Fibroblast of peridontal ligament (primary cell): ENCODE data around the gene DRGX.

Source experiments
- DNase-seq: peaks from one replicate; pipeline ENCODE4 v3.0.0-alpha.2; 2010; ENCODE audit errors: extremely low read depth

DRGX gene

DNA sequence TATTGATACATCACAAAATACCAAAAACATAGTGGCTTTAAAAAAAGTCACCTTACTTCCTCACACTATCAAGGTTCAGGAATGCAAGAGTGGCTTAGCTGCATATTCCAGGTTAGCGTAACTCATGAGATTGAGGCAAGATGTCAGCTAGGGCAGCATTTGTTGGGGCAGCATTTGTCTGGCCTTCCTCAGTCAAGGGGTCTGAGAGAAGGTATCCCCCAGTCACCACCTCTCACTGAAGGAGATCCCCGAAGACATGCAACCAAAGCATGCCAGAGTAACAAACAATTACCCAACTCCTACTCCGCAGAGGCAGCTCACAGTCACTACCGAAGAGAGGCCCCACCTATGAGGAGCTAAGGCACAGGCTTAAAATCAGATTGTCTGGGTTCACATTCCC, 48.5 kb downstream of the DRGX start:
- no peak for DNase-seq

DNA sequence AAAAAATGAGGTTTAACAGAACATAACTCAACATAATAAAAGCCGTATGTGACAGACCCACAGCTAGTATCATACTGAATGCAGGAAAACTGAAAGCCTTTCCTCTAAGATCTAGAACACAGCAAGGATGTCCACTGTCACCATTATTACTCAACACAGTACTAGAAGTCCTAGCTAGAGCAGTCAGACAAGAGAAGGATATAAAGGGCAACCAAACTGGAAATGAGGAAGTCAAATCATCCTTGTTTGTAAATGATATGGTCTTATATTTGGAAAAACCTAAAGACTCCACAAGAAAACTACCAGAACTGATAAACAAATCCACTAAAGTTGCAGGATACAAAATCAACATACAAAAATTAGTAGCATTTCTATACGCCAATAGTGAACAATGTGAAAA, 51.0 kb downstream of the DRGX start:
- DNase-seq: no peak

DNA sequence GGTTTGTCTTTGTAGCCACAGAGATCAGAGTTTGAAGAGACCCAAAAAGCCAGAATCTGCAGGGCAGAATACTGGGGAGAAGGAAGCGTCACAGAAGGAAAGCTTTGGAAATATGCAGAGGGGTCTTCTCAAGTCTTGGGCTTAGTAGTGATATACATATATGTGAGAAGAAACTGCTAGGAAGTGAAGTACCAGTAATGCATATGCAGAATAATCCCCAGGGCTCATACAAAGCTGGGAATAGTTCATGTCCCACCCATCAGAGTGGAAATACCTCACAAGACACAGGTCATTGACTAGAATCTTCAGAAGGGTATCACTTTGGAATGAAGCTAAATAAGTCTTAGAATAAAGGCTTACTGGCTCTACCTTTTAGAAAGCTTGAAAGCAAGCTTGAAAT, 57.3 kb downstream of the DRGX start:
- no peak for DNase-seq

DNA sequence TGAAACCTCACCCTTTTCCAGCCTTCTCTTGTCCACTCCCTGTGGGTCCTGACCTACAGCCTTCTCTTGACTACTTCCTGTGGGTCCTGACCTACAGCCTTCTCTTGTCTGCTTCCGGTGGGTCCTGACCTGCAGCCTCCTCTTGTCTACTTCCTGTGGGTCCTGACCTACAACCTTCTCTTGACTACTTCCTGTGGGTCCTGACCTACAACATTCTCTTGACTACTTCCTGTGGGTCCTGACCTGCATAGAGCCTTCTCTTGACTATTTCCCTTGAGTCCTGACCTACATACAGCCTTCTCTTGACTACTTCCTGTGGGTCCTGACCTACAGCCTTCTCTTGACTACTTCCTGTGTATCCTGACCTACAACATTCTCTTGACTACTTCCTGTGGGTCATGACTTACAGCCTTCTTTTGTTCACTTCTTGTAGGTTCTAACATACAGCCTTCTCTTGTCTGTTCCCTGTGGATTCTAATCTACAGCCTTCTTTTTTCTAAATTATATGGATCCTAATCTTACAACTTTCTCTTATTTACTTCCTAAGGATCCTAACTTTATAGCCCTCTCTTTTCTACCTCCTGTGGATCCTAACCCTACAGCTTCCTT, 60.4 kb downstream of the DRGX start:
- no peak for DNase-seq

DNA sequence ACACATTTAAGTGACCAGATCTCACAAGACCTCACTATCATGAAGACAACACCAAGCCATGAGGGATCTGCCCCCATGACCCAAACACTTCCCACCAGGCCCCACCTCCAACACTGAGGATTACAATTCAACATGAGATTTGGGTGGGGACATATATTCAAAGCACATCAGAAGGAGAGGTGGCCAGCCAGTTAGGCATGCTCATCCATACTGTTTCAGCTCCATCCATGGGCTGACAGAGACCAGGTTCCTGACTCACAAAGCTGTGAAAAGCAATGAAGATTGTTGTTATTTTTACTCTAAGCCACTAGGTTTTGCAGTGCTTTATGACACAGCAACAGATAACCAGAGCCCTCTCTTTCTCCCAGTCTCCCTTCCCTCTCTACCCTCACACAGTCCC, 60.9 kb downstream of the DRGX start:
- DNase-seq: no peak

DNA sequence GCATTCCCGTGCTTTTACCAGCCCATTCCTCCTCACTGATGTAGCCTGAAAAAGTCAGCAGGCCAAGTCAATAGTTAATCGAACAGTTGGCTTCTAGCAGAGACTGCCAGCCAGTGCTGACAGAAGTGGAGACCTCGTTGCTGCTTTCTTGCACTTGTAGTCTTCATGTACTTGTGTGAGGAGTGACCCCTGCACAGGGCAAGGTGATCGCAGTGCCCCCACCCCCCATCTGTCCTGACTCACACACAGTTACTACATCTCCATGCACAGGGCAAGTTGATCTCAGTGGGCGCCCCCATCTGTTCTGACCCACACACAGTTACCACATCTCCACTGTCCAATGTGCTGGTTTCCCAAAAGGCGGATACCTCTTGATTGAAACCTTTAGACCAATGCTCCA, 62.7 kb downstream of the DRGX start:
- DNase-seq: no peak

DNA sequence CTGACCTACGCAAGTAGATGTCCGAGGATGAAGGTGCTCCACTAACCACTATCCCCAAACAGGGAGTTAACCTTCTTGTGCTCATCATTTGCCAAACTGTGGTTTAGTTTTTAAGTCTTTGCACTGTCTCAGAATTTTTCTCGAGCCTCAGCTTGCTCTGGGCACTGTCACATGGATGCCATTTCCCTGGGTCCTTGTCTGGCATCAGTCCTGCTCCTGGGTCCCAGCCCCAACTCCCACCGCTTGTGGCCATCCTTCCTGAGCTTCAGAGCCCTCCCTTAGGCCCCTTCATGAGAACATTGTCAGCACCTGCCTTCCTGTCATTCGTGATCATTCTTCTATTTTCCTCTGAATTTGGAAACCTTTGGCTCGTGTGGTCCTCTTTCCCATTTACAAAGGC, 63.1 kb downstream of the DRGX start:
- DNase-seq: no peak

DNA sequence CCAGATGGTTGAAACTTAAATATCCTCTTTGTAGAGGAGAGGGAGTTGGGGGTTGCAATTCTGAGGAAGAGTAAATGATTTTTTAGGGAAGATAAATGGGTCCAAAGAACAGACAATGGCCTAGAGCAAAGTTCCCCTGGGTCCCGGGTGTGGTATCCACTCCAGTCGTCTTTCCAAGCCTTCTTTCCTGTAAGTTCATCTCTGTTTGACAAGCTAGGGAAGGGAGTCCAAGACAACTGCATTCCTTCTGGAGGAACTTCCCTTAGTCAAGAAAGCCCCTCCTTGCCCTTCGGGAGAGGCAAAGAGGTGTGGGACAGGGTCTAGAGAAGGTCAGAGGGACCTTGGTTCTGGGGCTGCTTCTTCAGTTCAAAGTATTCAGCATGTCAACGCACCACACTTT, 63.6 kb downstream of the DRGX start:
- DNase-seq: no peak

DNA sequence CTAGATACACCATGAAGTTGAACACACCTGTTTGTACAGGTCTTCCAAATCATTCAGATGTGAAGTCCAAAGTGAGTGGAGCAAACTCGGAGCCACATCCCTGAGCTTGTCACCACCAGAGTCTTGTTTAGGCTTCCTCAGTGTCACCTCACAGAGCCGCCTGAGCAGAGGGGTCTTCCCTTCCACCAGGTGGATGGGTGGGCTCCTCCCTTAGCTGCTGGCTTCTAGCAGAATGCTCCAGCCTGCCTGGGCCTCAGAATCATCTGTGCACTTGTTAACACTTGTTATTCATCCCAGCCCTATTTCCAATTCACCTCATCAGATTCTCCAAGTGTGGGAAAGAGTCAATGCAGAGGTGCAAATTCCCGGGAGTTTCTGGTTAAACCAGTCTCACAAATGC, 64.5 kb downstream of the DRGX start:
- DNase-seq: no peak

DNA sequence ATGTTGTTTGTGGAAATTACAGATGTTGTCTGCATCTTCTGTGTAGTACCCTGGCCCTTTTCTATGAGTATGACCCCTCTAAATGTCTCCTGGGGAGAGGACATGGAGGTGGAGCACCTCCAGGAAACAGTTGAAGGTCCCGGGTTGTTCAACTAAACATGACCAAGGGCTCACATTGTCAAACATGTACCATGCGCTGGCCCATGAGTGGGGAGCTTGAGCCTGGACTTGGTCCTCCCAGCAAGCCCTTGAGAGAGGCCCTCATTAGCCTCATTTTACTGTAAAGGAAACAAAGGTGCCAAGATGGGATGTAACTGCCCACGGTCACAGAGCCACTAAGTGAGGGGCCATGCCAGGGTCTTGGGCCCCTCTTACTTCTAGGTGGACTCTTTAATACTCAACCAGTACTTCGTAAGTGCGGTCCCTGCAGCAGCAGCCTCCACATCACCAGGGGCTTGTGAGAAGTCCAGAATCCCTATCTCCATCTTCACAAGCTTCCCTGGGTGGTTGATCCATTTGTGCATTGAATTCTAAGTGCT, 65.7 kb downstream of the DRGX start:
- no peak for DNase-seq

DNA sequence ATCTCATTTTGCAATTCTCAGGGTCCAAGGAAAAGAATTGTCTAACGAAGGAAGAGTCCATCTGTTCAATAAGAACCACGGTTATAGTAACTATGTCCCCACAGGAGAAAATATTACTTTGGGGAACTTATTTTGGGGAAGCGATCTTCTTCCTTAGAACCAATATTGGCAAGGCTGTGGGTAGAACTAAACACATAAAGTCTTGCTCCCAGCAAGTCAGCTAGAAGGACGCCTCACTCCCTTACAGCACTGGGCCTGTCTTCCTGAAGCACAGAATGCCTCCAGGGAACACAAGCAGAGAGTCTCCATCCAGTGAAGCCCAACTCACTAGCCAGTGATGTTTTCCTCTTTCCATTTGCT, 66.8 kb downstream of the DRGX start:
- DNase-seq: no peak

DNA sequence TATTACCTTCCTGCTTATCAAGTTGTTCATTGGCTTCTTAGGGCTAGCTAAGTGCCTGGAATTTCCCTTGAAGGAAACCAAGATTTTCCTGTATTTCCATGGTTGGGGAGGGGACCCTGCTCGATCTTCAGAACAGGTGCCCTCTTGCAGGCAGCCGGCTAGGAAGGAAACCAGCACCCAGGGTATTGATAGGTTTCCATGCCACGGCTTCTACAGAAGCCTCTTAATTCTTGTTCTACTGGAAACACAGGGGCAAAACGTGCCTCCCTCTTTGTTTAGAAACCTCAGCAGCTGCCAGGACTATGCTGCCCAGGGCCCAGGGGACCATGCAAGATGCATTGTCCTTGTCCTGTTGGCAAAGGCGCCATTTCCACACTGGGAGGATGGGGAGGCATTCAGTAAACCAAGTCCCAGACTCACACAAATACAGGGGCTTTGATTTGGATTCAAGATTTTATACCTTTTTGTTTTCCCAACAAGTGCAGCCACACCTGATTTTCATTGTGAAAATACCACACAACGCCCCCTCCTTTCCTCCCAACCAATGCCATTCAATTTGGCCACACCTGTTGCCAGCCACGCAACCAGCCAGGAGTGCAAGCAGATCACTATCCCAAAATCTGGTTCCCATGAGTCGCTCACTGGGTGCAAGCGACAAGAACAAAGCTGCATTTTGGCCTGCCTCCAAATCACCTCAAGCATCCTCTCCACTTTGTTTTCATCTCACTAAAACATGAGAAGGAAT, 67.3 kb downstream of the DRGX start:
- DNase-seq: no peak

DNA sequence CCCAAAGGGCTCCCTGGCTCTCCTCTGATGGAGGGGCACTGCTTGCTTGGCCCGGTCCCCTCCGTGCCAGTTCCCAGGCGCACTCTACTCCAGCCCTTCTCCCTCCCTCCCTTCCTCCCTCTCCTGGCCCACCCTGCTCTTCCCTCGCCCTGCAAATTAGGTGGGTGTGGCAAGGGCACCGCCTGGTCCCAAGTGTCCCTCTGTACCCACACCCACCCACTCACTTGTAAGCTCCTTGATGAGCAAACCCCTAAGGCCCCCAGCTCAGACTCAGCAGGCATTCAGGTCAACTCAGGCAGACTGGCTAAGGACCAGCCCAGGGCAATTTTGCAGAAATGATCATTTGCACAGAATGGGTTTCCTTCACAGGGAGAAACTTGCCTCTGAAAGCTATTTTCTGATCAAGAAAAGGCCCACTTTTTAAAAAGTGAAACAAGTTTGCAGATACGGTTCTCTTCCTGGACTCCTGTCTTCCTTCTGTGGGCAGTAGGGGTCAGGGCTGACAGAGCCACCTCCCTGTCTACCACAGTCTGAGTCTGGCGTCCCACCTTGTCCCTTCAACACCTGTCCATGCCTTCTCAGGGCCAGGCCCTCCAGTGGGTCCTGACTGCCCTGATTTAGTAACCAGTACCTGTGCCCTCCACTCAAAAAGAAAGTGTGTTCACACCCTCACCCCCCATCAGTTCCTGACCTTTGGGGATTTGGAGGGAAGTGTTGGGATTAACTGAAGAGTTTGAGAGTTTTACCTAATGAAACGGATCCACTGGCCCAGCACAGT, 68.7 kb downstream of the DRGX start:
- DNase-seq: no peak

DNA sequence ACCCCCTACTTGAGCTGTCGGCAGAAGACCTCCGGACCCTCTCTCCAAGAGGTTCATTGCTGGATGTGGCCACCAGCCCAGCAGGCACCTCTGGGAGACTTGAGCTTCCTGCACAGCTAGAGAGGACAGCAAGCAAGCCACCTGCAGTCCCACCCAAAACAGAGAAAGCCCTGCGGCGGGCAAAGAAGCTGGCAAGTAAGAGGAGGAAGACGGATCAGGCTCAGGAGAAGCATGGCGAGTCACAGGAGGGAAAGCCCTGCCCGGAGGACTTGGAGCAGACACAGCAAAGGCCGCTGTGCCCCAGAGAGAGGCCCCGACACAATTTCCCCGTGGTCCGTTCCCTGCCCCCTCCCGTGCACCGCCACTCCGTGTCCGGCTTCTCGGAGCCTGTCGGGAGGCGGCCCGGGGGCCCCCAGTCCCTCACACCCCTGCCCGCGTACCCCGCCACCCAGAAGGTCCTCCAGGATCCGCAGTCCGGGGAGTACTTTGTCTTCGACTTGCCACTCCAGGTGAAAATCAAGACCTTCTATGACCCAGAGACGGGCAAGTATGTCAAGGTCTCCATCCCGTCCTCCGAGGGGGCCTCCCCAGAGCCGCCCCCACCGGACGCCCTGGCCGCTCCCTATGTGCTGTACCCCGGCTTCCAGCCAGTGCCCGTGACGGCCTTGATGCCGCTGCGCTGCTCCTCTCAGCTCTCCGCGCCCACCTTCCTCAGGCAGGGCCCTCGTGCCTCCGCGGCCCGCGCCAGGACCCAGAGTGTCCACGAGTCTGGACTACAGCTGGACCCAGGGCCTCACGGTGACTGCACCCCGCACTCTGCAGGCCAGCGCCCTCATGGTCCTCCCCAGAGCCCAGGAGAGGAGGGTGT, 69.7 kb downstream of the DRGX start:
- no peak for DNase-seq

DNA sequence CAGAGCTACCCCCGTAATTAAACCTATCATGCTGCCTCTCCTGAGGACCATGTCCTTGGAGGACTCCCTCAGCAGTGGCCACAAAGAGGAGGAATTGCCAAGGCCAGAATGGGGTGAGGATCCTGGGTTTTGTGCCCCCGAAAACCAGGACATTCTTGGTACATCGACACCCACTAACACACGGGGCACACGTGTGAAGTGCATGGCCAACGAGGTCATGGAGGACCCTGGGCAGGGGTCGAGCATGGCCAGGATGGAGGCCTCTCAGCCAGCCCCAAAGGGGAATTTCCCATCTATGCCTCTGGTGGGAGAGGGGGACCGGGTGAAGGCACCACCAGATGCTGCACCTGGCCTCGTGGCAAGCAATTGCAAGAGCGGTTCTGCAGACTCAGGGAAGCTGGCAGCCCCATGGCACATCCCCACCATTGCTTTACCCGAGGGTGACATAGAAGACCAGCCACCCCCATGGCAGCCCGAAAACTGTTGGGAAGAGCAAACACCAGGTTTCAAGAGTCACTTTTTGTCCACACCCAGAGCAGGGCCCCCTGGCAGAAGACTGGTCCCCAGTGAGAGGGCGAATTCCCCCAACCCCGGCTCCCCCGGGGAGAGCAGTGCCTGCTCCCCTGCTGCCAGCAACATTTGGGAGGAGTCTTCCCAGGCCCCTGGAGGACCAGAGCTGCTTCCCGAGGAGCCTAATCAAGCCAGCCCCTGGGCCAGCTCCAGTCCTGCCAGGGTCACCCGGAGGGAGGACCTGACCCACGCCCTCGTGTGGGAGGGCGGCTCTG, 70.6 kb downstream of the DRGX start:
- DNase-seq: no peak

DNA sequence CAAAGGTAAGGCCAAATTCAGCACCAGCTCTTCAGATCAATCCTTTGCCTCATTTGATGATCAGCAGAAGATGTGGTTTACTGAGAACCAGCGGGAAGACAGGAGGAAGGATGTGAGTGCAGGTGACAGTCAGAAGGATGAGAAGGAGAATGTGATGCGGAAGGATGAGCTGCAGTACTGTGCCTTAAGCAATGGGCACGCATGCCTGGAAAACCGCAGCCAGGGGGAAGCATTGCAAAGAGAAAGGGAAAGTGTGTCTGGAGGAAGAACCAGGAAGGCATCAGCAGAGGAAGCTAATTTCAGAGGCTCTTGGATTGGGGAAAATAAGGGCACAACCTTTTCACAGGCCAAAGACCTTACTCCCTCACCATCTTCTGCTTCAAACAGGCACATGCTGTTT, 71.2 kb downstream of the DRGX start:
- no peak for DNase-seq

DNA sequence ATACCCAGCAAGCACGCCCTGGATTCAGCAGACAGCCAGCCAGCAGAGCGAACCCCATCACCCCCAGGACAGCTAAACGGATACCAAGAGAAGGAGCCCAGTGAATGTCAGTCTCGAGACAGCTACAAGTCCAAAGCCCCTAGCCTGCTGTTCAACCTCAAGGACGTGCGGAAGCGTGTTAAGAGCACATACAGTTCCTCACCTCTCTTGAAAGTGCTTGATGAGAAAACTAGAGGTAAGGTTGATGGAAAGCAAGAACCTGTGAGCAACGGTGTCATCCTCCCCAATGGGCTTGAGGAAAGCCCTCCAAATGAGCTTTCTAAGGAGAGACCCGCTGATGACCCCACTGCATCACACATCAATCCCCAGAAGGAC, 72.0 kb downstream of the DRGX start:
- DNase-seq: no peak

DNA sequence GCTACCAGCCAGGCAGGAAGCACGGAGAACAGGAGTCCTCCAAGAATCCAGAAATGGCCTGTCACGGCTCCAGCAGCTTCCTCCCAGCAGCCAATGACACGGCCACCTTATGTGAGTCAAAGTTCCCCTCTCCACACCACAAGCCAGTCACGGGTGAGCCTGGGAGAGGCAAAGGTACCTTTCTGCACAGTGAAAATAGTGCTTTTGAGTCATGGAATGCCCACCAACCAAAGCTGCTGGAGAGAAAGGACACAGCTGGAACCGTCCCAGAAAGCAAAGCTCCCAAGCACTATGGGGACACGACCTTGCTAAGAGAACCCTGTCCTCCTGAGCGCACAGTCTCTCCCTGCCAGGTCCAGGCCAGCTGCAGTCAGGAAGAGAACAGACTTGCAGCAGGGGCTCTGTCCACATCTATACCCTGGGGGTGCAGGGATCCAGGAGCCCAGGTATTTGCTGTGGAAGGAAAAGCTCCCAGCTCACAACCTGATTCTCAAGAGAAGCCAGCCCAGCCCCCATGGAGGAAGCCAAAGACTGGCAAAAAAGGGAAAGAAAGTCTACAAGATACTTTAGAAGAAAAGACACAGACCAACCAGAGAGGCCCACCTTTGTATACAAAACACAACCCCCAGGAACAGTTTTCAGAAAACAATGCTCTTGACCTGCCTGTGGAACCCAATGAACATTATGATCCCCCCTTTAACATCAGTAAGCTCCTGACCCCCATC, 72.6 kb downstream of the DRGX start:
- no peak for DNase-seq

DNA sequence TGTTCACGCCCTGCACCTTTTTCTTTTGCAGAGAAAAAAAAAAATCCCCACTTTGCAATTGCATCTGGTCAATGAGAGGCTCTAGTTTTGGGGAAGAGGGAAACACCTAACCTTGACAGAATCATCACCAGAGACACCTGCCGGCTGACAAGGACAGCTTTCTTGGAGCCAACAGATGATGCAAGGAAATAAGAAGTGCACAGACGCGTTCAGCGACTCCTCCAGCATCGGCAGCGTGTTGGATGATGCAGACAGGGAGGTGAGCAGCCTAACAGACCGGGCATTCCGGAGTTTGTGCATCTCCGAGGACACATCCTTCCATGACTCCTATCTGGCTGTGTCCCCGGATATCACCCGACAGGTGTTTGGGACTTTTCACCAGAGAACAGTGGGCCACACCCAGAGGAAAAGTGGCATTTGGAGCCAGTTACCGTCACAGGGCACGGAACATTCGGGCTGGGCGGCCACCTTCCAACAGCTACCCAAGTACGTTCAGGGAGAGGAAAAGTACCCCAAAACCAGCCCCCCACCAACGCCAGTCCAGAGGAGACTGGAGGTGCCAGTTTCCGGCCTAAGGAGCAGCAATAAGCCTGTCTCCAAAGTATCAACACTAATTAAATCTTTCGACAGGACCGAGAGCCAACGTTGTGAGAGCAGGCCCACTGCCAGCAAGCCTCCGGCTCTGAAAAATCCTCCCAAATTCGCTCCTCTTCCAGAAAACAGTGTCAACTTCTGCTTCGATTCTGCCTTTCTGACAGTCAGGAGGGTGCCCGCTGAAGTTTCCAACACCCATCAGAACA, 73.3 kb downstream of the DRGX start:
- DNase-seq: no peak

DNA sequence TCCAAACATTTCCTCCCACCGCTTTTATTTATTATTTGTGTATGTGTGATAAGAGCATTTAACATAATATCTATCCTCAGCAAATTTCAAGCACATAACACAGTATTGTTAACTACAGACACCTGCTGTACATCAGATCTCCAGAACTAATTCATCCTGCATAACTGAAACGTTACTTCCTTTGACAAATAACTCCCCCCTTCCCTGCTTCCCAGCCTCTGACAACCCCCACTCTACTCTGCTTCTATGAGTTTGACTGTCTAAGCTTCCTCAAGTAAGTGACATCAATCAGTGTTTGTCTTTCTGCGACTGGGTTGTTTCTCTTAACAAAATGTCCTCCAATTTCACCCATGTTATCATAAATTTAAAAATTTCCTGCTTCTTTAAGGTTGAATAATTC, 74.9 kb downstream of the DRGX start:
- no peak for DNase-seq
